WTC11 (cell line): Measurements from ENCODE around the gene EHMT1. TPM values are rescaled to one million over a fixed set of nuclear protein-coding genes. Genes with fewer than 3 reads are reported as not detected.
A peak's percentile ranks its signal among the peaks of the same experiment; 100 is the strongest.

ENCODE experiments used
- ATAC-seq: fragments of 200-7000 bp; cut with Tn5 transposase; 2 replicates; pipeline ENCODE4 v1.10.0; 2021; ENCODE audit warnings: mild to moderate bottlenecking, moderate library complexity
- CTCF ChIA-PET: fragments of 300-600 bp; sonication (Branson Sonifier 250); formaldehyde crosslinking; loops from one replicate; lab custom pipeline; 2021; ENCODE audit warnings: antibody characterized with exemption; lab: Charles Lee
- POLR2A ChIA-PET: fragments of 350-600 bp; sonication (Branson Sonifier 250); formaldehyde crosslinking; loops from one replicate; lab custom pipeline; 2021; ENCODE audit warnings: antibody characterized with exemption; lab: Charles Lee
- DNase-seq: peaks from one replicate; pipeline ENCODE4 v3.0.0; 2021; ENCODE audit warnings: low spot score
- H3K27ac Mint-ChIP-seq: 2 replicates; pipeline ENCODE4 v1.8.0; 2021; ENCODE audit warnings: mixed read lengths
- H3K27me3 Mint-ChIP-seq: 2 replicates; pipeline ENCODE4 v1.8.0; 2021; ENCODE audit warnings: low read depth, mild to moderate bottlenecking, moderate library complexity, mixed read lengths
- H3K36me3 Mint-ChIP-seq: 2 replicates; pipeline ENCODE4 v1.8.0; 2021; ENCODE audit warnings: mixed read lengths
- H3K4me1 Mint-ChIP-seq: 2 replicates; pipeline ENCODE4 v1.8.0; 2022; ENCODE audit warnings: mixed read lengths
- H3K4me3 Mint-ChIP-seq: 2 replicates; pipeline ENCODE4 v1.8.0; 2021; ENCODE audit warnings: mild to moderate bottlenecking, moderate library complexity, mixed read lengths
- H3K9me3 Mint-ChIP-seq: 2 replicates; pipeline ENCODE4 v1.8.0; 2021; ENCODE audit warnings: mixed read lengths
- E2F1 ChIP-seq: sonication (generic); formaldehyde crosslinking; IDR thresholded peaks from 2 replicates; pipeline ENCODE4 v1.8.0; 2022; ENCODE audit warnings: mild to moderate bottlenecking, missing genetic modification reagents
- E2F4 ChIP-seq: sonication (generic); formaldehyde crosslinking; IDR thresholded peaks from 2 replicates; pipeline ENCODE4 v1.8.1; 2022; ENCODE audit warnings: low read depth, mild to moderate bottlenecking, moderate library complexity, missing genetic modification reagents, borderline replicate concordance
- ESRRA ChIP-seq: sonication (generic); formaldehyde crosslinking; IDR thresholded peaks from 2 replicates; pipeline ENCODE4 v1.8.1; 2022; ENCODE audit warnings: mild to moderate bottlenecking, missing genetic modification reagents, borderline replicate concordance
- GABPB1 ChIP-seq: sonication (generic); formaldehyde crosslinking; IDR thresholded peaks from 2 replicates; pipeline ENCODE4 v1.8.1; 2023; ENCODE audit warnings: mild to moderate bottlenecking, missing genetic modification reagents
- HMGA2 ChIP-seq: fragments of 250-450 bp; sonication (Bioruptor Pico); IDR thresholded peaks from 2 replicates; pipeline ENCODE4 v1.4.0; 2021; ENCODE audit warnings: mild to moderate bottlenecking, moderate library complexity
- HMGXB4 ChIP-seq: sonication (generic); formaldehyde crosslinking; IDR thresholded peaks from 2 replicates; pipeline ENCODE4 v1.8.1; 2023; ENCODE audit warnings: mild to moderate bottlenecking, moderate library complexity, missing genetic modification reagents
- IRF2 ChIP-seq: sonication (generic); formaldehyde crosslinking; IDR thresholded peaks from 2 replicates; pipeline ENCODE4 v1.8.0; 2022; ENCODE audit warnings: low read depth, missing genetic modification reagents, borderline replicate concordance
- JUN ChIP-seq: sonication (generic); formaldehyde crosslinking; IDR thresholded peaks from 2 replicates; pipeline ENCODE4 v1.8.0; 2023; ENCODE audit warnings: mild to moderate bottlenecking, missing genetic modification reagents
- MAX ChIP-seq: sonication (generic); formaldehyde crosslinking; IDR thresholded peaks from 2 replicates; pipeline ENCODE4 v1.8.0; 2022; ENCODE audit warnings: mild to moderate bottlenecking, missing genetic modification reagents
- NR1H2 ChIP-seq: sonication (generic); formaldehyde crosslinking; IDR thresholded peaks from 2 replicates; pipeline ENCODE4 v1.9.0; 2021; ENCODE audit warnings: mild to moderate bottlenecking, moderate library complexity, missing genetic modification reagents
- NR3C1 ChIP-seq: sonication (generic); formaldehyde crosslinking; conservative IDR thresholded peaks from 2 replicates; pipeline ENCODE4 v1.8.1; 2023; ENCODE audit warnings: low read depth, mild to moderate bottlenecking, missing genetic modification reagents
- TEAD4 ChIP-seq: sonication (generic); formaldehyde crosslinking; IDR thresholded peaks from 2 replicates; pipeline ENCODE4 v1.8.0; 2022; ENCODE audit warnings: mild to moderate bottlenecking, missing genetic modification reagents
- USF1 ChIP-seq: sonication (generic); formaldehyde crosslinking; IDR thresholded peaks from 2 replicates; pipeline ENCODE4 v1.8.0; 2022; ENCODE audit warnings: mild to moderate bottlenecking, missing genetic modification reagents
- ZBTB43 ChIP-seq: sonication (generic); formaldehyde crosslinking; IDR thresholded peaks from 2 replicates; pipeline ENCODE4 v1.8.1; 2023; ENCODE audit warnings: mild to moderate bottlenecking, missing genetic modification reagents
- ZNF138 ChIP-seq: sonication (generic); formaldehyde crosslinking; conservative IDR thresholded peaks from 2 replicates; pipeline ENCODE4 v1.8.1; 2022; ENCODE audit warnings: mild to moderate bottlenecking, moderate library complexity, missing genetic modification reagents
- ZNF232 ChIP-seq: sonication (generic); formaldehyde crosslinking; IDR thresholded peaks from 2 replicates; pipeline ENCODE4 v1.8.0; 2022; ENCODE audit warnings: mild to moderate bottlenecking, missing genetic modification reagents
- ZNF263 ChIP-seq: sonication (generic); formaldehyde crosslinking; IDR thresholded peaks from 2 replicates; pipeline ENCODE4 v1.8.1; 2022; ENCODE audit warnings: low read depth, mild to moderate bottlenecking, moderate library complexity, missing genetic modification reagents
- ZNF416 ChIP-seq: fragments of 250-450 bp; sonication (Bioruptor Pico); IDR thresholded peaks from 2 replicates; pipeline ENCODE4 v1.9.0; 2021; ENCODE audit warnings: mild to moderate bottlenecking, inconsistent platforms
- total RNA-seq: library from RNA; stranded (reverse); gene quantifications from 3 replicates; pipeline ENCODE4 v1.2.3, GENCODE V29; 2021
- TF ChIP-seq, protein P1 (sequence below): sonication (generic); formaldehyde crosslinking; IDR thresholded peaks from 2 replicates; pipeline ENCODE4 v1.8.0; 2023; ENCODE audit warnings: mild to moderate bottlenecking, missing genetic modification reagents
- TF ChIP-seq, protein P2 (sequence below): fragments of 250-450 bp; sonication (Bioruptor Pico); IDR thresholded peaks from 2 replicates; pipeline ENCODE4 v1.8.0; 2021; ENCODE audit warnings: mild to moderate bottlenecking
- TF ChIP-seq, protein P3 (sequence below): sonication (generic); formaldehyde crosslinking; IDR thresholded peaks from 2 replicates; pipeline ENCODE4 v1.8.1; 2023; ENCODE audit warnings: mild to moderate bottlenecking, missing genetic modification reagents, moderate library complexity

The EHMT1 gene
- total RNA-seq, 1 experiment from 2014 or later: 170 TPM

DNA sequence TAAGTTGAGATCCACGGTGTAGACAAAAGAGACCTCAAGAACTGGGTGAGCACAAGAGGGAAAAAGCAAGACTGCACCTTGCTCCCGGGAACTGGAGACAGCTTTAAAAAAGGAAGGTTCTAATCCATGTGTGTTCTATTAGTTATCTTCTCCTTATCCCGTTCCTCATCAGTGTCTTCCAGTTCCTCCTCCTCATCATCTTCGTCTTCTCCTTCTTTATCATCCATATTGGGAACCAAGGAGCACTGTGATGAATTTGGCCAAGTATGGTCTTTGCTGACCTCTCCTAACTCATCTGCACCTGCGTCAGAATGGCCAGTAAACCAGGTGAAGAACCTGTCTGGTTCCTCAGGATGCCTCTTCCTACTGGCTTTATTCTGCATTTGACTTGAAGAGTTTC lies 22.1 kb downstream of the EHMT1 start:
- POLR2A ChIA-PET: no interaction called here
- no peak for ATAC-seq
- TF ChIP-seq ZNF416 (no peak), ZNF138 (CRISPR knock-in tag) (no peak), ZNF263 (CRISPR knock-in tag) (no peak), USF1 (CRISPR knock-in tag) (no peak), NR1H2 (CRISPR knock-in tag) (no peak), MAX (no peak), E2F1 (no peak), NR3C1 (CRISPR knock-in tag) (no peak), HMGXB4 (CRISPR knock-in tag) (no peak), IRF2 (CRISPR knock-in tag) (no peak), JUN (no peak), E2F4 (no peak), HMGA2 (CRISPR knock-in tag) (no peak)
- TF ChIP-seq, protein P1, sequence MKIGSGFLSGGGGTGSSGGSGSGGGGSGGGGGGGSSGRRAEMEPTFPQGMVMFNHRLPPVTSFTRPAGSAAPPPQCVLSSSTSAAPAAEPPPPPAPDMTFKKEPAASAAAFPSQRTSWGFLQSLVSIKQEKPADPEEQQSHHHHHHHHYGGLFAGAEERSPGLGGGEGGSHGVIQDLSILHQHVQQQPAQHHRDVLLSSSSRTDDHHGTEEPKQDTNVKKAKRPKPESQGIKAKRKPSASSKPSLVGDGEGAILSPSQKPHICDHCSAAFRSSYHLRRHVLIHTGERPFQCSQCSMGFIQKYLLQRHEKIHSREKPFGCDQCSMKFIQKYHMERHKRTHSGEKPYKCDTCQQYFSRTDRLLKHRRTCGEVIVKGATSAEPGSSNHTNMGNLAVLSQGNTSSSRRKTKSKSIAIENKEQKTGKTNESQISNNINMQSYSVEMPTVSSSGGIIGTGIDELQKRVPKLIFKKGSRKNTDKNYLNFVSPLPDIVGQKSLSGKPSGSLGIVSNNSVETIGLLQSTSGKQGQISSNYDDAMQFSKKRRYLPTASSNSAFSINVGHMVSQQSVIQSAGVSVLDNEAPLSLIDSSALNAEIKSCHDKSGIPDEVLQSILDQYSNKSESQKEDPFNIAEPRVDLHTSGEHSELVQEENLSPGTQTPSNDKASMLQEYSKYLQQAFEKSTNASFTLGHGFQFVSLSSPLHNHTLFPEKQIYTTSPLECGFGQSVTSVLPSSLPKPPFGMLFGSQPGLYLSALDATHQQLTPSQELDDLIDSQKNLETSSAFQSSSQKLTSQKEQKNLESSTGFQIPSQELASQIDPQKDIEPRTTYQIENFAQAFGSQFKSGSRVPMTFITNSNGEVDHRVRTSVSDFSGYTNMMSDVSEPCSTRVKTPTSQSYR (CRISPR knock-in tag): no peak
- TF ChIP-seq, protein P2, sequence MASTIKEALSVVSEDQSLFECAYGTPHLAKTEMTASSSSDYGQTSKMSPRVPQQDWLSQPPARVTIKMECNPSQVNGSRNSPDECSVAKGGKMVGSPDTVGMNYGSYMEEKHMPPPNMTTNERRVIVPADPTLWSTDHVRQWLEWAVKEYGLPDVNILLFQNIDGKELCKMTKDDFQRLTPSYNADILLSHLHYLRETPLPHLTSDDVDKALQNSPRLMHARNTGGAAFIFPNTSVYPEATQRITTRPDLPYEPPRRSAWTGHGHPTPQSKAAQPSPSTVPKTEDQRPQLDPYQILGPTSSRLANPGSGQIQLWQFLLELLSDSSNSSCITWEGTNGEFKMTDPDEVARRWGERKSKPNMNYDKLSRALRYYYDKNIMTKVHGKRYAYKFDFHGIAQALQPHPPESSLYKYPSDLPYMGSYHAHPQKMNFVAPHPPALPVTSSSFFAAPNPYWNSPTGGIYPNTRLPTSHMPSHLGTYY (CRISPR knock-in tag): no peak

DNA sequence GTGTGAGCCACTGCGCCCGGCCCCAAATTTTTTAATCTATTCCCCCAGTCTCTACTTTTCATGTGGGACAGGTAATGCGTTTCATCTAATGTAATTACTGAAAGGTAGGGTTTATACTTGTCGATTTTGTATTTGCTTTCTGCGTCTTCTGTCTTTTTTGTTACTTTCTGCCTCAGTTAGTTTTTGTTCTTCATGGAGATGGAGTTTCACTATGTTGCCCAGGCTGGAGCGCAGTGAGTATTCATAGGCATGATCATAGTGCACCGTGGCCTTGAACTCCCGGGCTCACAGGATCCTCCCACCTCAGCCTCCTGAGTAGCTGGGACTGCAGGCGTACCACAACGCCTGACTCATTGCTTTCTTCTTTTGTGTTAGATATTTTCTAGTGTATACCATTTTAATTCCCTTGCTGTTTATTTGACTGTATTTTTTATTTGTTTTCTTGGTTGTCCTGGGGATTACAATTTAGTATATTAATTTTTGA lies 23.4 kb downstream of the EHMT1 start:
- Mint-ChIP-seq H3K4me3 (no peak overlapping the region), H3K27me3 (no peaks in the 10 kb centered on the region; the same call in 1 of the 2 replicates), H3K4me1 (peaks cover 26% of the 10 kb centered on the region), H3K27ac (peak overlapping the region; percentile 39), H3K36me3 (peaks cover 11% of the 10 kb centered on the region), H3K9me3 (no peaks in the 10 kb centered on the region)
- TF ChIP-seq ZBTB43: no peak
- no peak for TF ChIP-seq GABPB1 (CRISPR knock-in tag)
- TF ChIP-seq TEAD4: no peak
- TF ChIP-seq ZNF232 (CRISPR knock-in tag): no peak
- TF ChIP-seq, protein P3, sequence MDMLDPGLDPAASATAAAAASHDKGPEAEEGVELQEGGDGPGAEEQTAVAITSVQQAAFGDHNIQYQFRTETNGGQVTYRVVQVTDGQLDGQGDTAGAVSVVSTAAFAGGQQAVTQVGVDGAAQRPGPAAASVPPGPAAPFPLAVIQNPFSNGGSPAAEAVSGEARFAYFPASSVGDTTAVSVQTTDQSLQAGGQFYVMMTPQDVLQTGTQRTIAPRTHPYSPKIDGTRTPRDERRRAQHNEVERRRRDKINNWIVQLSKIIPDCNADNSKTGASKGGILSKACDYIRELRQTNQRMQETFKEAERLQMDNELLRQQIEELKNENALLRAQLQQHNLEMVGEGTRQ (CRISPR knock-in tag): no peak
- TF ChIP-seq ESRRA (CRISPR knock-in tag): no peak
- ChIA-PET CTCF (interaction anchor here (3.3 kb wide), 1 partner anchor 31 kb away, joined by 11 read pairs; no protein-coding TSS in a partner anchor), POLR2A (interaction anchor here (0.6 kb wide), 1 partner anchor 19 kb away, joined by 6 read pairs; no protein-coding TSS in a partner anchor)
- ATAC-seq: no peak
- DNase-seq: no peak

More for the DNA sequence above, 22.1 kb downstream of the EHMT1 start:
- Mint-ChIP-seq H3K9me3 (no peaks in the 10 kb centered on the region), H3K27ac (peak overlapping the region; percentile 60), H3K4me1 (peaks cover 14% of the 10 kb centered on the region), H3K27me3 (no peaks in the 10 kb centered on the region; the same call in 1 of the 2 replicates), H3K4me3 (no peak overlapping the region), H3K36me3 (peaks cover 15% of the 10 kb centered on the region)
- CTCF ChIA-PET: interaction anchor here (1.7 to 3.3 kb wide), 2 partner anchors 24 to 32 kb away, joined by 3 to 11 read pairs; no protein-coding TSS in a partner anchor
- DNase-seq: no peak
